Esophagus muscularis mucosa (tissue), 4 donors: ENCODE measurements around the gene ARHGAP9. TPM values are rescaled to one million over a fixed set of nuclear protein-coding genes. Genes with fewer than 3 reads are reported as not detected.

ENCODE experiments used
- DNase-seq: peaks from one replicate; pipeline ENCODE4 v3.0.0-alpha.2; 2017; ENCODE audit errors: extremely low spot score
- H3K27ac ChIP-seq, 4 donors: fragments of 200-600 bp; sonication (generic); replicated peaks in 1 of 4; 1 replicate in 3 of 4; 2 replicates in 1 of 4; pipeline ENCODE4 v1.5.1; 2016 to 2019; ENCODE audit warnings: mild to moderate bottlenecking in 1 of 4
- H3K27me3 ChIP-seq, 4 donors: fragments of 200-600 bp; sonication (generic); one replicate each; pipeline versions ENCODE4 v1.5.1 to v1.6.0; 2016 to 2019
- H3K36me3 ChIP-seq, 4 donors: fragments of 200-600 bp; sonication (generic); one replicate each; pipeline ENCODE4 v1.5.1; 2016 to 2019
- H3K4me1 ChIP-seq, 4 donors: fragments of 200-600 bp; sonication (generic); one replicate each; pipeline ENCODE4 v1.5.1; 2016 to 2019
- H3K4me3 ChIP-seq, 4 donors: fragments of 200-600 bp; sonication (generic); 1 replicate in 2 of 4; 2 replicates in 2 of 4; pipeline ENCODE4 v1.5.1; 2016 to 2019; ENCODE audit warnings: mild to moderate bottlenecking in 4 of 4, moderate library complexity in 1 of 4
- H3K9me3 ChIP-seq, 4 donors: fragments of 200-600 bp; sonication (generic); 1 replicate in 3 of 4; 2 replicates in 1 of 4; pipeline ENCODE4 v1.5.1; 2016 to 2019
- EP300 ChIP-seq: sonication (generic); formaldehyde crosslinking; IDR thresholded peaks from one replicate; pipeline ENCODE4 v1.6.1; 2017; ENCODE audit warnings: antibody characterized with exemption
- POLR2A ChIP-seq: fragments of 450-650 bp; IDR thresholded peaks from one replicate; pipeline ENCODE4 v1.6.1; 2017; ENCODE audit warnings: antibody characterized with exemption, moderate library complexity, mild to moderate bottlenecking, low read depth
- POLR2AphosphoS5 ChIP-seq, 2 donors: sonication (generic); formaldehyde crosslinking; IDR thresholded peaks; one replicate each; pipeline ENCODE4 v1.6.1; 2017; ENCODE audit warnings: antibody characterized with exemption in 2 of 2
- WGBS: methylation state at CpG from one replicate; pipeline ENCODE4 v1.1.5; 2018; 5-methylcytosine and 5-hydroxymethylcytosine counted together
- intact Hi-C: fragments of 100-400 bp; cut with DNase I; formaldehyde crosslinking; loops from one replicate; pipeline ENCODE4 v1.15.1; 2023
- total RNA-seq, 4 donors: library from RNA; depleted of rRNA; stranded (reverse); fragments of >200 nt; gene quantifications; one replicate each; pipeline versions ENCODE4 v1.1.0 to v1.2.1, GENCODE V29; 2016
- TF ChIP-seq, protein P1 (sequence below), 3 experiments: fragments of 200-600 bp in 2 of 3; fragments of 450-650 bp in 1 of 3; sonication (generic) in 2 of 3; IDR thresholded peaks; one replicate each; pipeline ENCODE4 v1.5.1; 2017 to 2019; ENCODE audit warnings: antibody characterized with exemption in 3 of 3, mild to moderate bottlenecking in 2 of 3, moderate library complexity in 1 of 3

ARHGAP9 gene
- total RNA-seq, 4 donors from 2014 or later, result 6.0 to 12.9 (median 8.8) TPM

- no peak for DNase-seq
- WGBS, result under 1% methylated on average over 23 of the region's 36 CpGs
- no peaks in the 10 kb centered on the region for H3K9me3 ChIP-seq
- H3K4me1 ChIP-seq, result peaks cover 23 to 44% (median 40%) of the 10 kb centered on the region in 4 donors
- TF ChIP-seq, protein P1, sequence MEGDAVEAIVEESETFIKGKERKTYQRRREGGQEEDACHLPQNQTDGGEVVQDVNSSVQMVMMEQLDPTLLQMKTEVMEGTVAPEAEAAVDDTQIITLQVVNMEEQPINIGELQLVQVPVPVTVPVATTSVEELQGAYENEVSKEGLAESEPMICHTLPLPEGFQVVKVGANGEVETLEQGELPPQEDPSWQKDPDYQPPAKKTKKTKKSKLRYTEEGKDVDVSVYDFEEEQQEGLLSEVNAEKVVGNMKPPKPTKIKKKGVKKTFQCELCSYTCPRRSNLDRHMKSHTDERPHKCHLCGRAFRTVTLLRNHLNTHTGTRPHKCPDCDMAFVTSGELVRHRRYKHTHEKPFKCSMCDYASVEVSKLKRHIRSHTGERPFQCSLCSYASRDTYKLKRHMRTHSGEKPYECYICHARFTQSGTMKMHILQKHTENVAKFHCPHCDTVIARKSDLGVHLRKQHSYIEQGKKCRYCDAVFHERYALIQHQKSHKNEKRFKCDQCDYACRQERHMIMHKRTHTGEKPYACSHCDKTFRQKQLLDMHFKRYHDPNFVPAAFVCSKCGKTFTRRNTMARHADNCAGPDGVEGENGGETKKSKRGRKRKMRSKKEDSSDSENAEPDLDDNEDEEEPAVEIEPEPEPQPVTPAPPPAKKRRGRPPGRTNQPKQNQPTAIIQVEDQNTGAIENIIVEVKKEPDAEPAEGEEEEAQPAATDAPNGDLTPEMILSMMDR (IDR thresholded peaks at IDR 0.05), result no peak
- TF ChIP-seq POLR2A (no peak), EP300 (no peak), POLR2AphosphoS5 (IDR thresholded peaks at IDR 0.05) (no peak)
- peaks cover 0 to 22% (median 4%) of the 10 kb centered on the region in 4 donors for H3K27me3 ChIP-seq
- H3K36me3 ChIP-seq, result no peaks in the 10 kb centered on the region
- peak within 1 kb of the TSS; percentile 64 to 79 (median 66) for H3K4me3 ChIP-seq
- intact Hi-C loops, result loop anchor here (2.0 kb wide), 1 partner anchor 89 kb away; no protein-coding TSS in a partner anchor
- H3K27ac ChIP-seq, result peak within 1 kb of the TSS; percentile 73 to 87 (median 82)
These were observed 19.8 kb downstream of the ARHGAP9 start, which contains the start of gene GLI1 for GRCh38 chr12:57459750-57460467. TSS of gene GLI1 (plus strand) at chr12:57459785. CDS start at chr12:57463692, 3,907 bp downstream.

DNA sequence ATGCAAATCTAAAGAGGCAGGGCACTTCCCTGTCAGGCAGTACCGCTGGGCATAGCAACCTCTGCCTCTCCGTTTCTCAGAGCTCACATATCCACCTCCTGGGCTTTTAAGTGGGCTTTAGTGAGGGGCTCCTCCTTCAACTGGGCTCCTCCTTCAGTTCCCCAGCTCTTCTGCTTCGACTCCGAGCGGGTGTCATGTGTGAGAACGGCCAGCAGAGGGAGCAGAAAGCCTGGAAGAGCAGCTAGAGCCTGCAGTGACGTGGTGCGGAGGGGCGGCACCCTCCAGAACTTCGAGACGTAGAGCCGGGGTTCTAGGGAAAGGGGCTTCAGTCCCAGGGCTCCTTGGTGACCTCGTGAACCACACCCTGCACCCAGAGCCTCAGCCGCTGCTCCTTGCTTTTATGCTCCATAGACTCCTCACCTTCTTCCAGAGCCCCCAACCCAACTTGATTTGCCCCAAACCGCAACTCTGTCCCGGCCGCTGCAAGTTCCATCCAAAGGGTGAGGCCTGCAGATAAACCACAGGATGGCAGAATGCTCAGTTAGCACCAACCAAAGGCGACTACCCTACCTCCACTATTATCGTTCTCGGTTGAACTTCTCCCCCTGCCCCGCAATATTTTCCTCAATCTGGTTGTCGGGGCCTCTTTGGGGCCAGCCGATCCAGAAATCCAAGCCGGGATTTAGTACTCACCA lies 20.5 kb downstream of the ARHGAP9 start:
- peaks cover 23 to 44% (median 40%) of the 10 kb centered on the region in 4 donors for H3K4me1 ChIP-seq
- WGBS, result 1% methylated on average over 14 of the region's 24 CpGs
- H3K27ac ChIP-seq, result peak overlapping the region; percentile 73 to 87 (median 82)
- H3K36me3 ChIP-seq, result no peaks in the 10 kb centered on the region
- peak; percentile 97 for DNase-seq
- no peaks in the 10 kb centered on the region for H3K9me3 ChIP-seq
- TF ChIP-seq POLR2AphosphoS5 (IDR thresholded peaks at IDR 0.05) (peak; percentile 2 to 70), POLR2A (peak; percentile 48), EP300 (no peak)
- TF ChIP-seq, protein P1 (IDR thresholded peaks at IDR 0.05), result peak; percentile 95 to 99 (median 96)
- peaks cover 0 to 28% (median 4%) of the 10 kb centered on the region in 4 donors for H3K27me3 ChIP-seq
- intact Hi-C loops, result no loop called here
- H3K4me3 ChIP-seq, result peak overlapping the region; percentile 64 to 79 (median 66)

DNA sequence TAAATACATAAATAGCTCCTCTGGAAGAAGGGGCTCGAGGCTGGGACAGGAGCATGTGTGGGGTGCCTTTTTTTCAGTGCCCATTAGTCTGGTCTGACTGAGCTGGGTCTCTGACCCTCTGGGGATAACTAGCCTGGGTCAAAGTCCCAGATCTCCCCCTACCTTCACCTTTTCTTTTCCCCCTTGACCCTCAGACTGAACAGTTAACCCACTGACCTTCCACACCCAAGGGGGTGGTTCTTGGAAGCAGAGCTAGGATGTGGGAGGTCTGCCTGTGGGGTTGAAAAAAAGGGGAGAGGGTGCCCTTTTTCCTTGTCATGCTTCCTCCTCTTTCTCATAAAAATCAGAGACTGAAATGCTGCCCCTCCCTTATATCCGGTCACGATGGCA lies 21.0 kb downstream of the ARHGAP9 start:
- peak overlapping the region; percentile 73 to 87 (median 82) for H3K27ac ChIP-seq
- peaks cover 0 to 28% (median 4%) of the 10 kb centered on the region in 4 donors for H3K27me3 ChIP-seq
- peaks cover 23 to 44% (median 40%) of the 10 kb centered on the region in 4 donors for H3K4me1 ChIP-seq
- TF ChIP-seq, protein P1 (IDR thresholded peaks at IDR 0.05), result no peak
- TF ChIP-seq POLR2AphosphoS5 (IDR thresholded peaks at IDR 0.05), result no peak
- no peak for TF ChIP-seq POLR2A
- TF ChIP-seq EP300, result no peak
- H3K36me3 ChIP-seq, result no peaks in the 10 kb centered on the region
- WGBS, result 25% methylated on average over 3 of the region's 3 CpGs
- no peaks in the 10 kb centered on the region for H3K9me3 ChIP-seq
- intact Hi-C loops, result no loop called here
- no peak for DNase-seq
- peak overlapping the region; percentile 64 to 79 (median 66) for H3K4me3 ChIP-seq

- DNase-seq, result no peak
- no peak overlapping the region for H3K27ac ChIP-seq
- intact Hi-C loops, result no loop called here
- no peaks in the 10 kb centered on the region for H3K9me3 ChIP-seq
- 89% methylated on average over 5 of the region's 6 CpGs for WGBS
- no peak overlapping the region for H3K4me3 ChIP-seq
- peaks cover 0 to 28% (median 4%) of the 10 kb centered on the region in 4 donors for H3K27me3 ChIP-seq
- H3K4me1 ChIP-seq, result peaks cover 36 to 46% (median 42%) of the 10 kb centered on the region in 4 donors
- no peak for TF ChIP-seq POLR2A
- TF ChIP-seq, protein P1 (IDR thresholded peaks at IDR 0.05), result no peak
- no peak for TF ChIP-seq EP300
- TF ChIP-seq POLR2AphosphoS5 (IDR thresholded peaks at IDR 0.05), result no peak
- no peaks in the 10 kb centered on the region for H3K36me3 ChIP-seq
These were observed 22.8 kb downstream of the ARHGAP9 start for GRCh38 chr12:57456737-57457490.
